GM20000 (cell line): ENCODE data around the gene BTBD3.

Experiments
- DNase-seq: peaks from one replicate; pipeline ENCODE4 v3.0.0; 2012; ENCODE audit warnings: low spot score
- TF ChIP-seq, protein P1 (sequence below): IDR thresholded peaks from 2 replicates; pipeline ENCODE4 v1.5.1; 2012; ENCODE audit warnings: mild to moderate bottlenecking, control low read depth; ENCODE audit errors: extremely low read depth, missing control alignments

Gene BTBD3

DNA sequence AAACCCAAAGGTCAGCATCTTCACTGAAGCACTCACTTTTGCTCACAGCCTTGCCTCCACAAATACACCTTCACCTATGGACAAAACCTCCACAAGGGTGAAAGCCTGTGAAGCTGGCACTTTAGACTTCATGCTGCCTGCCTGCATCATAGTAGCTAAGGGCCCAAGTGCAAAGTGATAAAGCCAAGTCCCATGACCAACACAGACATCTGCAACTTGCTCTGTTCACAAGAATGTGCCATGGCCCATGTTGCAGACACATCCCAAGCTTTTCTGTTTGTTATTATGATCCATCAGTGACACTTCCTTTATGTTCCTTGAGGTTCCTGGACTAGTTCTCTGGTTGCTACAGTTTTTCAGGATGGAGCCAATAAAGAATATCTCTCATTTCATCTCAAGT is 31.1 kb downstream of the BTBD3 start:
- DNase-seq = no peak
- TF ChIP-seq, protein P1, sequence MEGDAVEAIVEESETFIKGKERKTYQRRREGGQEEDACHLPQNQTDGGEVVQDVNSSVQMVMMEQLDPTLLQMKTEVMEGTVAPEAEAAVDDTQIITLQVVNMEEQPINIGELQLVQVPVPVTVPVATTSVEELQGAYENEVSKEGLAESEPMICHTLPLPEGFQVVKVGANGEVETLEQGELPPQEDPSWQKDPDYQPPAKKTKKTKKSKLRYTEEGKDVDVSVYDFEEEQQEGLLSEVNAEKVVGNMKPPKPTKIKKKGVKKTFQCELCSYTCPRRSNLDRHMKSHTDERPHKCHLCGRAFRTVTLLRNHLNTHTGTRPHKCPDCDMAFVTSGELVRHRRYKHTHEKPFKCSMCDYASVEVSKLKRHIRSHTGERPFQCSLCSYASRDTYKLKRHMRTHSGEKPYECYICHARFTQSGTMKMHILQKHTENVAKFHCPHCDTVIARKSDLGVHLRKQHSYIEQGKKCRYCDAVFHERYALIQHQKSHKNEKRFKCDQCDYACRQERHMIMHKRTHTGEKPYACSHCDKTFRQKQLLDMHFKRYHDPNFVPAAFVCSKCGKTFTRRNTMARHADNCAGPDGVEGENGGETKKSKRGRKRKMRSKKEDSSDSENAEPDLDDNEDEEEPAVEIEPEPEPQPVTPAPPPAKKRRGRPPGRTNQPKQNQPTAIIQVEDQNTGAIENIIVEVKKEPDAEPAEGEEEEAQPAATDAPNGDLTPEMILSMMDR = no peak

DNA sequence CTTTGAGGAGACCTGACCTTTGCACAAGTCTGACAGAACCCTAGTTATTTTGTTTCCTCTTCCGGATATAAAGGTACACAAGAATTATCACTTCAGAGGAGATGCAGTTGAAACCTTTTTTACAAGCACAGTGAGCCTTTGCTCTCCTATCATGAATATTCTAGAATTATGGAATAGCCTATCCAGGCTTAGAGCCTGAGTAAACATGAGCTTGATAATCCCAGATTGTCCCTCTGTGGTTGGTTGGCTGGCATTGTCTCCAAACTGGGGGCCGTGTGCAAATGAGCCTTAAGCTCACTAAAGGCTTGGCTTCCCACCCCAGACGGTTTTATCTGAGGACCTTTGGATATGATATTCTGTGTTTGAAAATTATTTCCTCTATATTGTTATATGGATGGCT is 32.0 kb downstream of the BTBD3 start:
- TF ChIP-seq, protein P1 = no peak
- DNase-seq = no peak

DNA sequence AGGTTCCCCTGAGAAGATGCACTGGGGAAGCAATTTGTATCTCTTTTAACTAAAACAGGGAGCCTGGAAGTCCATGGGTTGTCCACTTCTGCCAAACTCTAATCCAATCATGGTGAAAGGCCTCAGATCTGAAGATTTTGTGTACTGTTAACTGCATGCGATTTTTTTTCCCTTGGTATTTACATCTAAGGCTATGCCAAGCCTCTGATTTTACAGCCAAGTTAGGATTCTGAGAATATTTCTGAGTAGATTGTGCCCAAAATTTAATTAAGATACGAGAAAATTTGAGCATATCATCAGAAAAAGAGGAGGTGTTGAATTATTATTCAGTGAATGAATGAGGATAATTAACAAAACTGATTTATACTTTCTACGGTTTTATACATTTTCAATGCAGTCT is 34.0 kb downstream of the BTBD3 start:
- no peak for DNase-seq
- TF ChIP-seq, protein P1 = no peak

DNA sequence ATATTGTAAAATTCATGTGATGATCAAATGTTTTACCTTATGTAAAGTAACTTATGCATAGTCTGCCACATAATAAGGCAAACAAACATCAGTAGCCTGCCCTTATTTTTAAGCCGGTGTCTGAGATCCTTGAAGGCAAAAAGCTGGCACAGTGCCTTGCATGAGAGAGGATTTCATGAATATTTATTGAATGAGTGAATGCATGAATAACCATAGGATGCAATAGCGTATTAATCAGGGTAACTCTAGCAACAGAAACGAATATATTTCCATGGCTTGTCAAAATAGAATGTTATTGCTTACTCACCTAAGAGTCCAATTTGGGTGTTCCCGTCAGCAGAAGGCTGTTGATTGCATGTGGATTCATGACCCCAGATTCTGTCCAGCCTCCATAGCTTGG is 34.9 kb downstream of the BTBD3 start:
- TF ChIP-seq, protein P1 = no peak
- DNase-seq = no peak

DNA sequence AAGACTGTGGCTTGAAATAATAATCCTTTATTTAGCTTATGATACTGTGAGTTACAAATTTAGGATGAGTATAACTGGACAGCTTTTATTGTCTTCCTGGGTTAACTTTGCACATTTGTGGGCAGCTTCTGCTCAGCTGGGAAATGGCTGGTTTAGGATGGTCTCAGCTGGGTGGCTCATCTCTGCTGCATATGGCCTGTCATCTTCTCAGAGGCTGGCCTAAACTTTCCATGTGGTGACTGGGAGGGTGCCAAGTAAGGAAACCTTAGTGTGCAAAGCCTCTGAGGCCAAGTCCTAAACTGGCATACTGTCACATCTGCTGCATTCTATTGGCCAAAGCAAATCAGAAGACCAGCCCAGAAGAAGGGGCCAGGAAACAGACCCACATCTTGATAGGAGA is 40.2 kb downstream of the BTBD3 start:
- TF ChIP-seq, protein P1 = no peak
- no peak for DNase-seq

DNA sequence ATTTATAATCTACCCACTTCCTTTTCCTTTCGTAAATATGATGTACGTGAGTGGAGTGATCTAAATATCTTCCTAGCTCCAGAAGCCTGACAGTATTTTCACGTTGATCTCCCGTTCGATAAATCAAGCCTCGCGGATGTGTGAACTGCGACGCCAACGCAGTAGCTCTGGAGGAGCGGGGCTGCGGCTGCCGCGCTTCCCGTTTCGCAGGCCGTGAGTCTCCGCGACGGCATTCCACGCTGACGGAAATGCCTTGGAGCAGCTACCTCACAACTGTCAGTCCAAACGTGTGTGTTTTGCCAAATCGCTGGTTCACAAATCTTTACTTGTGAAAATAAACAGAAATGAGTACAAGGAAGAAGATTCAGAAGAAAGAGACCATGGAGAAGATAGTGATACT is 41.2 kb downstream of the BTBD3 start:
- TF ChIP-seq, protein P1 = no peak
- no peak for DNase-seq

DNA sequence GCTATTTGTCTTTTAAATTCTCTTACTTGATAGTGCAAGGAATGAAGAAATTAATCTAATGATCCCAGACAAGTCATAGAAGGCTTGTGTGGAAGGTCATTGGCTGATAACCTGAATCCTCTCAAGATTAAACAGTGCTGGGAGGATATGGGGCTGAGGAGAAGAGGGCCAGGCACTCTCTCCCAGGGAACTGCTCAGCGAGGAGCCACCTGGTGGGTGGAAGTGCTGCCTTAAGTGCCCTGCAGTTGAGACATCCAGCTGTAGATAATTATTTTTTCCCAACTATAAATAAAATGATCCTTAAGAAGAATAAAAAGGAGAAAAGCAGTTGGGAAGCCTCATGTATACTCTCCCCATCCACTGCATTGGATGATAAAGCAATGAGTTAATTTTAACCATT is 47.9 kb downstream of the BTBD3 start:
- TF ChIP-seq, protein P1 = no peak
- DNase-seq = no peak
